H9 (cell line): ENCODE results near the gene BPTF. TPM values are rescaled to one million over a fixed set of nuclear protein-coding genes. Genes with fewer than 3 reads are reported as not detected.

Source experiments
- DNase-seq: peaks from one replicate; pipeline ENCODE4 v3.0.0-alpha.2; 2017
- H2AFZ ChIP-seq: one replicate; pipeline ENCODE4 v1.6.1; 2013; ENCODE audit warnings: mild to moderate bottlenecking, low read length, control low read depth, moderate library complexity
- H2AK5ac ChIP-seq: 2 replicates; pipeline ENCODE4 v1.6.1; 2013; ENCODE audit warnings: low read length, control low read depth, mixed read lengths; ENCODE audit not compliant: insufficient read length
- H2BK120ac ChIP-seq: one replicate; pipeline ENCODE4 v1.6.1; 2013; ENCODE audit warnings: low read depth, mild to moderate bottlenecking, low read length, control low read depth, inconsistent platforms; ENCODE audit not compliant: poor library complexity, severe bottlenecking
- H2BK12ac ChIP-seq: 2 replicates; pipeline ENCODE4 v1.6.1; 2013; ENCODE audit warnings: low read length, control low read depth, mixed read lengths, low read depth; ENCODE audit not compliant: insufficient read length
- H2BK15ac ChIP-seq: 2 replicates; pipeline ENCODE4 v1.6.1; 2013; ENCODE audit warnings: low read depth, low read length, control low read depth
- H2BK20ac ChIP-seq: one replicate; pipeline ENCODE4 v1.6.1; 2013; ENCODE audit warnings: low read depth, mild to moderate bottlenecking, low read length, control low read depth, inconsistent platforms; ENCODE audit not compliant: poor library complexity, severe bottlenecking
- H2BK5ac ChIP-seq: 2 replicates; pipeline ENCODE4 v1.6.1; 2013; ENCODE audit warnings: low read length, control low read depth, mixed read lengths; ENCODE audit not compliant: insufficient read length
- H3K14ac ChIP-seq: 2 replicates; pipeline ENCODE4 v1.6.1; 2013; ENCODE audit warnings: low read length, control low read depth; ENCODE audit not compliant: insufficient read depth
- H3K18ac ChIP-seq: 2 replicates; pipeline ENCODE4 v1.6.1; 2013; ENCODE audit warnings: low read depth, mild to moderate bottlenecking, mixed read lengths, low read length, control low read depth; ENCODE audit not compliant: insufficient read length
- H3K23ac ChIP-seq: 2 replicates; pipeline ENCODE4 v1.6.1; 2013; ENCODE audit warnings: low read length, control low read depth, mixed read lengths, low read depth; ENCODE audit not compliant: insufficient read length
- H3K23me2 ChIP-seq: 2 replicates; pipeline ENCODE4 v1.6.1; 2013; ENCODE audit warnings: low read depth, mild to moderate bottlenecking, mixed read lengths, low read length, control low read depth; ENCODE audit not compliant: insufficient read length, poor library complexity, severe bottlenecking
- H3K27ac ChIP-seq: 2 replicates; pipeline ENCODE4 v1.5.1; 2013; ENCODE audit warnings: low read length, control low read depth, mixed read lengths, low read depth; ENCODE audit not compliant: insufficient read length
- H3K27me3 ChIP-seq: 2 replicates; pipeline ENCODE4 v1.6.1; 2013; ENCODE audit warnings: low read length, control low read depth, inconsistent platforms; ENCODE audit not compliant: insufficient read depth
- H3K4ac ChIP-seq: 2 replicates; pipeline ENCODE4 v1.6.1; 2013; ENCODE audit warnings: low read depth, mild to moderate bottlenecking, control low read depth, inconsistent platforms, low read length, moderate library complexity
- H3K4me1 ChIP-seq: 2 replicates; pipeline ENCODE4 v1.6.1; 2013; ENCODE audit warnings: low read length, control low read depth, inconsistent platforms; ENCODE audit not compliant: insufficient read depth
- H3K4me2 ChIP-seq: 2 replicates; pipeline ENCODE4 v1.6.1; 2013; ENCODE audit warnings: low read length, control low read depth, mixed read lengths; ENCODE audit not compliant: insufficient read length, insufficient read depth
- H3K56ac ChIP-seq: 2 replicates; pipeline ENCODE4 v1.6.1; 2013; ENCODE audit warnings: low read depth, mild to moderate bottlenecking, mixed read lengths, low read length, control low read depth; ENCODE audit not compliant: insufficient read length
- H3K79me1 ChIP-seq: 2 replicates; pipeline ENCODE4 v1.6.1; 2013; ENCODE audit warnings: low read depth, mild to moderate bottlenecking, moderate library complexity, low read length, control low read depth, inconsistent platforms; ENCODE audit not compliant: insufficient read depth, poor library complexity, severe bottlenecking
- H3K79me2 ChIP-seq: 2 replicates; pipeline ENCODE4 v1.6.1; 2013; ENCODE audit warnings: low read length, control low read depth, inconsistent platforms; ENCODE audit not compliant: insufficient read depth
- H3K9ac ChIP-seq: 2 replicates; pipeline ENCODE4 v1.6.1; 2013; ENCODE audit warnings: low read length, control low read depth, mixed read lengths; ENCODE audit not compliant: insufficient read length; ENCODE audit errors: extremely low read depth
- H3K9me3 ChIP-seq: one replicate; pipeline ENCODE4 v1.6.1; 2013; ENCODE audit warnings: low read depth, low read length, inconsistent platforms; ENCODE audit not compliant: control insufficient read depth
- H3T11ph ChIP-seq: one replicate; pipeline ENCODE4 v1.6.1; 2013; ENCODE audit warnings: mild to moderate bottlenecking, low read length, control low read depth, inconsistent platforms
- H4K20me1 ChIP-seq: one replicate; pipeline ENCODE4 v1.6.1; 2013; ENCODE audit not compliant: control insufficient read depth, insufficient read length, insufficient read depth
- H4K5ac ChIP-seq: 2 replicates; pipeline ENCODE4 v1.6.1; 2013; ENCODE audit warnings: low read depth, mild to moderate bottlenecking, mixed read lengths, low read length, control low read depth; ENCODE audit not compliant: insufficient read length
- H4K8ac ChIP-seq: replicated peaks from 2 replicates; pipeline ENCODE4 v1.6.1; 2013; ENCODE audit warnings: low read length, control low read depth, mixed read lengths, low read depth; ENCODE audit not compliant: insufficient read length
- H4K91ac ChIP-seq: 2 replicates; pipeline ENCODE4 v1.6.1; 2013; ENCODE audit warnings: low read depth, mild to moderate bottlenecking, moderate library complexity, mixed read lengths, low read length, control low read depth; ENCODE audit not compliant: insufficient read length
- H3K27ac Mint-ChIP-seq, 3 experiments: 2 replicates in 2 of 3; 3 replicates in 1 of 3; pipeline ENCODE4 v1.8.0; 2020 to 2021; ENCODE audit warnings: mixed read lengths in 3 of 3, mild to moderate bottlenecking in 1 of 3, moderate library complexity in 1 of 3
- H3K27me3 Mint-ChIP-seq: 2 replicates; pipeline ENCODE4 v1.8.0; 2021; ENCODE audit warnings: low read depth, mild to moderate bottlenecking, moderate library complexity, mixed read lengths
- H3K36me3 Mint-ChIP-seq, 3 experiments: 2 replicates in 2 of 3; 3 replicates in 1 of 3; pipeline ENCODE4 v1.8.0; 2020 to 2021; ENCODE audit warnings: low read depth in 3 of 3, mixed read lengths in 3 of 3; ENCODE audit not compliant: insufficient read depth in 1 of 3
- H3K4me1 Mint-ChIP-seq, 2 experiments: 2 replicates each; pipeline ENCODE4 v1.8.0; 2020; ENCODE audit warnings: mixed read lengths in 2 of 2
- H3K4me3 Mint-ChIP-seq, 2 experiments: 2 replicates in 1 of 2; 3 replicates in 1 of 2; pipeline ENCODE4 v1.8.0; 2020 to 2021; ENCODE audit warnings: mild to moderate bottlenecking in 2 of 2, mixed read lengths in 2 of 2, moderate library complexity in 1 of 2
- H3K9me3 Mint-ChIP-seq, 2 experiments: 2 replicates in 1 of 2; 3 replicates in 1 of 2; pipeline ENCODE4 v1.8.0; 2020; ENCODE audit warnings: mild to moderate bottlenecking in 2 of 2, mixed read lengths in 2 of 2, moderate library complexity in 1 of 2
- WGBS: extraction: QIAGEN DNeasy Blood & Tissue Kit; methylation state at CpG from one replicate; pipeline ENCODE4 v1.1.7; 2013; ENCODE audit warnings: missing lambda C conversion rate, low lambda C conversion rate, mixed read lengths; ENCODE audit not compliant: insufficient read length; ENCODE audit errors: extremely low coverage; 5-methylcytosine and 5-hydroxymethylcytosine counted together
- total RNA-seq: library from RNA; stranded (reverse); gene quantifications from 2 replicates; pipeline ENCODE4 v1.2.1, GENCODE V29; 2021
- TF ChIP-seq, protein P1 (sequence below): fragments of 200-600 bp; sonication (generic); conservative IDR thresholded peaks from 3 replicates; pipeline ENCODE4 v1.8.0; 2021; ENCODE audit warnings: antibody characterized with exemption, mild to moderate bottlenecking

Gene BPTF
- total RNA-seq, 1 experiment from 2014 or later = 203 TPM

GRCh38 chr17:67854378-67854777 is 29.1 kb downstream of the BPTF start:
- H2BK20ac ChIP-seq = no peak overlapping the region
- no CpG with 5 or more reads among the region's 6 CpGs for WGBS
- no peak overlapping the region for H2BK120ac ChIP-seq
- no peak overlapping the region for H2AFZ ChIP-seq
- H3T11ph ChIP-seq = no peak overlapping the region
- Mint-ChIP-seq H3K27me3 (no peaks in the 10 kb centered on the region), H3K36me3 (peaks cover 29 to 43% (median 40%) of the 10 kb centered on the region in 3 experiments; a peak in 6 of 7 replicates), H3K4me1 (peaks cover 18 to 26% of the 10 kb centered on the region in 2 experiments), H3K9me3 (no peaks in the 10 kb centered on the region; a peak in 1 of 5 replicates), H3K4me3 (no peak overlapping the region), H3K27ac (no peak overlapping the region)
- no peak overlapping the region for H3K14ac ChIP-seq
- no peak overlapping the region for H3K23ac ChIP-seq
- no peak overlapping the region for H3K56ac ChIP-seq
- H3K27me3 ChIP-seq = no peaks in the 10 kb centered on the region
- no peaks in the 10 kb centered on the region for H3K4me1 ChIP-seq
- H4K91ac ChIP-seq = no peak overlapping the region
- no peaks in the 10 kb centered on the region for H4K20me1 ChIP-seq
- no peaks in the 10 kb centered on the region for H3K23me2 ChIP-seq
- H3K27ac ChIP-seq = no peak overlapping the region
- H2BK5ac ChIP-seq = no peak overlapping the region
- H3K79me1 ChIP-seq = peaks cover 5% of the 10 kb centered on the region
- no peak overlapping the region for H2BK15ac ChIP-seq
- no peak overlapping the region for H2BK12ac ChIP-seq
- H3K9ac ChIP-seq = no peak overlapping the region
- DNase-seq = no peak
- H3K9me3 ChIP-seq = no peaks in the 10 kb centered on the region
- TF ChIP-seq, protein P1, sequence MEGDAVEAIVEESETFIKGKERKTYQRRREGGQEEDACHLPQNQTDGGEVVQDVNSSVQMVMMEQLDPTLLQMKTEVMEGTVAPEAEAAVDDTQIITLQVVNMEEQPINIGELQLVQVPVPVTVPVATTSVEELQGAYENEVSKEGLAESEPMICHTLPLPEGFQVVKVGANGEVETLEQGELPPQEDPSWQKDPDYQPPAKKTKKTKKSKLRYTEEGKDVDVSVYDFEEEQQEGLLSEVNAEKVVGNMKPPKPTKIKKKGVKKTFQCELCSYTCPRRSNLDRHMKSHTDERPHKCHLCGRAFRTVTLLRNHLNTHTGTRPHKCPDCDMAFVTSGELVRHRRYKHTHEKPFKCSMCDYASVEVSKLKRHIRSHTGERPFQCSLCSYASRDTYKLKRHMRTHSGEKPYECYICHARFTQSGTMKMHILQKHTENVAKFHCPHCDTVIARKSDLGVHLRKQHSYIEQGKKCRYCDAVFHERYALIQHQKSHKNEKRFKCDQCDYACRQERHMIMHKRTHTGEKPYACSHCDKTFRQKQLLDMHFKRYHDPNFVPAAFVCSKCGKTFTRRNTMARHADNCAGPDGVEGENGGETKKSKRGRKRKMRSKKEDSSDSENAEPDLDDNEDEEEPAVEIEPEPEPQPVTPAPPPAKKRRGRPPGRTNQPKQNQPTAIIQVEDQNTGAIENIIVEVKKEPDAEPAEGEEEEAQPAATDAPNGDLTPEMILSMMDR = no peak
- peaks cover 47% of the 10 kb centered on the region; the same call in 1 of the 2 replicates for H3K79me2 ChIP-seq
- H4K8ac ChIP-seq = no peak overlapping the region
- no peak overlapping the region for H3K4me2 ChIP-seq
- H2AK5ac ChIP-seq = no peak overlapping the region
- H3K18ac ChIP-seq = no peak overlapping the region
- no peak overlapping the region for H4K5ac ChIP-seq
- no peak overlapping the region for H3K4ac ChIP-seq
